GM12864 (cell line): ENCODE measurements around the gene ZBTB3.

Experiments
- DNase-seq: peaks from one replicate; pipeline ENCODE4 v3.0.0-alpha.2; 2011; ENCODE audit warnings: low read depth
- H3K4me3 ChIP-seq: 2 replicates; pipeline ENCODE4 v1.5.1; 2011; ENCODE audit warnings: mild to moderate bottlenecking, low read depth, low read length, control low read depth
- TF ChIP-seq, protein P1 (sequence below): IDR thresholded peaks from 2 replicates; pipeline ENCODE4 v1.5.1; 2011; ENCODE audit warnings: low read depth, mild to moderate bottlenecking, moderate library complexity, low read length, control low read depth, inconsistent platforms; ENCODE audit errors: missing control alignments

ZBTB3 gene

DNA sequence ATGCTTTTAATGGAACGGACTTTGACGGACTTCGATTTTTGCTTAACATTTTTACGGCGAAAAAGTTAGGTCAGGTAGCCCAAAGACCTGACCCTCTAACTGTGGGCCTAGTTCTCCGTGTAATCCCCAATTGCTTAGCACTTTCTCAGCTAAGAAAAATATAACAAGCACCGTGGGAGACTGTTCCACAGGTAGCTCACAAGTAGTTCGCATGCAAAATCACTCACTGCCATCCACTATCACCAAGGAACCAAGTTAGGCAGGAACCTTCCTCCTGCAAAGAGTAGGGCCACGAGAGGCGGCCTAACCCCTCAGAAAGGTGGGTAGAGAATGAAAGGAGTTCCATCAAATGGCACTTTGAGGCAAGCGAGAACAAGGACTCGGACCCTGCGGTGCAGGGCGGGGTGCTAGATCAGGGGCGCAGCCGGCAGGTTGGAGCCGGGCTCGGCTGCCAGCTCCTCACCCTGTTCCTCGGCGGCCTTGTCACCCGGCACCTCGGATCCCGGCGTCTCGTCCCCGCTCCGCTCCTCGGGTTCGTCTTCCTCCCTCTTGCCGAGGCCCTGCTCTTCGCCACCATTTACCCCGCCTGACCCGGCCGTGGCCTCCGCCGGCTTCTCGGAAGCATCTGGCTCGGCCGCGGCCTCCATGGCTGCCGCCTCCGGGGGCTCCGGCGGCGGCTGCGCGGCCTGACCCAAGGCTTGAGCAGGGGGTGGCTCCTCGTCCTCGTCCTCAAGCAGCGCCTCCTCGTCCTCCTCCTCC, 27.6 kb downstream of the ZBTB3 start:
- TF ChIP-seq, protein P1, sequence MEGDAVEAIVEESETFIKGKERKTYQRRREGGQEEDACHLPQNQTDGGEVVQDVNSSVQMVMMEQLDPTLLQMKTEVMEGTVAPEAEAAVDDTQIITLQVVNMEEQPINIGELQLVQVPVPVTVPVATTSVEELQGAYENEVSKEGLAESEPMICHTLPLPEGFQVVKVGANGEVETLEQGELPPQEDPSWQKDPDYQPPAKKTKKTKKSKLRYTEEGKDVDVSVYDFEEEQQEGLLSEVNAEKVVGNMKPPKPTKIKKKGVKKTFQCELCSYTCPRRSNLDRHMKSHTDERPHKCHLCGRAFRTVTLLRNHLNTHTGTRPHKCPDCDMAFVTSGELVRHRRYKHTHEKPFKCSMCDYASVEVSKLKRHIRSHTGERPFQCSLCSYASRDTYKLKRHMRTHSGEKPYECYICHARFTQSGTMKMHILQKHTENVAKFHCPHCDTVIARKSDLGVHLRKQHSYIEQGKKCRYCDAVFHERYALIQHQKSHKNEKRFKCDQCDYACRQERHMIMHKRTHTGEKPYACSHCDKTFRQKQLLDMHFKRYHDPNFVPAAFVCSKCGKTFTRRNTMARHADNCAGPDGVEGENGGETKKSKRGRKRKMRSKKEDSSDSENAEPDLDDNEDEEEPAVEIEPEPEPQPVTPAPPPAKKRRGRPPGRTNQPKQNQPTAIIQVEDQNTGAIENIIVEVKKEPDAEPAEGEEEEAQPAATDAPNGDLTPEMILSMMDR, result no peak
- no peak for DNase-seq
- H3K4me3 ChIP-seq, result peak overlapping the region; percentile 86

DNA sequence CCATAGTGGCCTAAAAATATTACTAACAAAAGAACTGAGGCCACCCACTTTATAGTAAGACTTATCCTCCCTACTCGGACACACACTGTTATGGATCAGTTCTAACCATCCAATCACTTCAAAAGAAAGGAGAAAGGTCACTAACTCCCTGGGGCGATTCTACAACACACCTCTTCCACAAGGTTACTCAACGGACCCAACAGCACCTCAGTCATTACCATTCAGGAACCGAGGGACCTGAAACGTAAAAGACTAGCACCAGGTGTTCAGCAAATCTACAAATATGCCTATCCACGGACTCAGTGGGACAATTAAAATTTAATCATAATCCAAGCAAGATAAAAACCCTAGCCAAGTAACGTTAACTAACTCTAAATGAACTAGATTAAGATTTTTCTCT, 28.3 kb downstream of the ZBTB3 start:
- no peak for DNase-seq
- TF ChIP-seq, protein P1, result no peak
- peak overlapping the region; percentile 86 for H3K4me3 ChIP-seq

DNA sequence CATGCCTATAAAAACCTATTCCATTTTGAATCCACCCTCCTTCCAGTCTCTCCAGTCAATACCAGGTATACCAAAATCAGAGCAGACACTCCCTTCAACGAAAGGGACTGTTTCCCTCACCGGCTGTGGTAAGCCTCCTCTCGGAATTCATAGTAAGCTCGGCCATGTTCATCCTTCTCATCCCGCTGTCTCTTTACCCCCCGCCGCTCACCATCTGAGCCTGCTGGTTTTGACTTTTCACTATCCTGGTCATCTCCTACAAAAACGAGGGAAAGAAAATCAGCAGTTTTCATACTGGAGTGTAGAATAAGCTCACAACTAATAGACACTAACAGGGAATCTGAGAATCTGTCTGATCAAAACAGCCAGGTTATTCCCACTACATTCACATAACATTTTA, 29.8 kb downstream of the ZBTB3 start:
- DNase-seq, result no peak
- peak overlapping the region; percentile 22; the same call in 1 of the 2 replicates for H3K4me3 ChIP-seq
- TF ChIP-seq, protein P1, result no peak

DNA sequence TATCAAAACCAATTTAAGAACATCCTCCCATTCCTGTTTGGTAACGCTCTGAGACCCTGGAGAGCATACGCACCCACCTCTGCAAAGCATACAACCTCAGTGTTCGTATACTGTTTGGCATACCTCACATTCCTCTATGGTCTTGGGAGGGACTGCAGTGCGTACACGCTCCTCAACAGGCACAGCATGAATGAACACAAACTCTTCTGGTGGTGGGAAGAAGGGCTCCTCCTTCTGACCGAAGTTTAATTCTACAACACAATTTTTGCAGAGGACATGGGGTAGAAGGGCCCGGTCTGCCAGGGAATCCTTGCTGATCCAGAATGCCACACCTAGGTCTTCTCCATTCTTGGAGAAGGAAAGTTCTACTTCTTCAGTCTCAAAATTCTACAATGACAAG, 32.0 kb downstream of the ZBTB3 start:
- DNase-seq, result no peak
- no peak overlapping the region for H3K4me3 ChIP-seq
- TF ChIP-seq, protein P1, result no peak

DNA sequence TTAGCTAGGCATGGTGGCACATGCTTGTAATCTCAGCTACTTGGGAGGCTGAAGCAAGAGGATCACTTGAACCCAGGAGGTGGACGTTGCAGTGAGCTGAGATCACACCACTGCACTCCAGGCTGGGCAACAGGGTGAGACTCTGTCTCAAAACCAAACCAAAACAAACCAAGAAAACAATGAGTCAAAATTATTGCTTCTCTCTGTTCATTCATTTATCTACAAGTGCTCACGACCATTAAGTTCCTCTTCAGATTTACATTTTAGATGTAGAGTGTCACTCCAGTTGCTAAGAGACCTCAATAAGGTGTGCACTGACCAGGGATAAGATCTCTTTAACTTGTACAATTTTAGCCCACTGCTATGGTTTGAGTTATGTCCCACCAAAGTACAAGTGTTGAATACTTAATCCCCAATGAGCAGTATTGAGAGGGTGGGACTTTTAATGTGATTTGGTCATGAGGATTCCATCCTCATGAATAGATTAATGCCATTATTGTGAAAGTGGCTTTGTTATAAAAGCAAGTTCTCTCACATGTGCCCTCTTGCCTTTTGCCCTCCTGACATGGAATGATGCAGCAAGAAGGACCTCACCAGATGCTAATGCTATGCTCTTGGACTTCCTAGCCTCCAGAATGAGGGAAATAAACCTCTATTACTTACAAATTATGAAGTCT, 34.5 kb downstream of the ZBTB3 start:
- H3K4me3 ChIP-seq, result no peak overlapping the region
- DNase-seq, result no peak
- TF ChIP-seq, protein P1, result no peak

DNA sequence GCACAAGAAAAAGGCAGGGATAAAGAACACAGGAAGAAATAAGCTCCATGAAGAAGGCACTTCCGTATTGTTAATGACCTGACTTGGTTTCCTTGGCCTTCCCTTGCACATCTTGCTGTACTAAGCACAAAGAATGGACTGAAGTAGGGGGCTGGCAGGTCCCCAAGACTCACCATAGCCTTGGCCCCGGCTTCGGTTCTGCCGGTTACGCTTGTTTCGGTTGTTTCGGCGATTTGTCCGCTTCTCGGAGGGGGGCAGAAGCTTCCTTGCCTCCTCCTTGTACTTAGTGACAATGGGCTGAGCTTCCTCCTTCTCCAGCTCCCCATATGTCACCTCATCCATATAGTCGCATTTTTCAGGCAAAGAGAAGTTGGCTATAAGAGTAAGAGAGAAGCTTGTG, 37.1 kb downstream of the ZBTB3 start:
- TF ChIP-seq, protein P1, result no peak
- H3K4me3 ChIP-seq, result no peak overlapping the region
- DNase-seq, result no peak
